SK-MEL-5 (cell line): ENCODE data around the gene KATNIP. TPM values are rescaled to one million over a fixed set of nuclear protein-coding genes. Genes with fewer than 3 reads are reported as not detected.

Experiments used
- DNase-seq: peaks from one replicate; pipeline ENCODE4 v3.0.0-alpha.2; 2016; ENCODE audit warnings: low read depth, low spot score
- in situ Hi-C: cut with HindIII; loops from 2 replicates; pipeline ENCODE4 v1.10.0; 2016; ENCODE audit warnings: low sequenced_read_pairs, high pct_unique_total_duplicates, low pct_unique_long_range_greater_than_20kb
- polyA plus RNA-seq, 2 experiments: library from polyadenylated mRNA; depleted of rRNA; stranded (reverse); fragments of >200 nt; gene quantifications; 2 replicates each; pipeline ENCODE4 v1.2.3, GENCODE V29; 2015
- total RNA-seq: library from RNA; depleted of rRNA; stranded (reverse); fragments of >200 nt; shearing (Covaris generic); gene quantifications from 2 replicates; pipeline ENCODE4 v1.2.3, GENCODE V29; 2014; rRNA removed

The KATNIP gene
- 11.6 and 13.7 TPM in 2 replicates for total RNA-seq
- 9.3 and 11.0 TPM in 2 replicates for polyA plus RNA-seq (2015; cell fraction: cytosol; rRNA removed)
- polyA plus RNA-seq (2015; cell fraction: nucleus; rRNA removed) = 64.3 and 65.0 TPM in 2 replicates

GRCh38 chr16:27549746-27550581, at the start of gene KATNIP, which contains the start of gene GTF3C1:
Gene KATNIP (plus strand): TSS chr16:27550144. CDS start chr16:27550171, 27 bp downstream.
Gene GTF3C1 (minus strand): TSS chr16:27549913. CDS start chr16:27549890, 23 bp downstream.
- in situ Hi-C loops = no loop called here
- DNase-seq = peak; percentile 98

GRCh38 chr16:27500801-27501200, 49.1 kb upstream of the KATNIP start:
- no peak for DNase-seq
- in situ Hi-C loops = no loop called here

DNA sequence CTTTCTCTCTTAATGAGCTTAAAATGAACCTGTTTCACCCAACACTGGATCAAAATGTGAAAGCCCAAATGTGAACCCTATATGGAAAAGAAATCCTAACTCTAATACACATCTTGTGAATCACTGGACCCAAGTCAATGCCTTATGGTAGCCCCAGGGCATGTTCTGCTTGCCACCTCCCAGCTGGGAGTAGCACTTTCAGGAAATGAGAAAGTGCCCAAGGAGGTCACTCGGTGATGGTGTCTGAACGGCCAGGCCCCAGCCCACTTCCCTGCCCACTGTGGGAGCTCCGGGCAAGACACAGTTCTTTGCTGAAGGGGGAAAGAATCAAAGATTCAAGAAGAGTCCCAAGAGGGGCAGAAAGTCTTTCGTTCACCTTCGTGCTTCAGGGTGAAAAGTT, 46.3 kb upstream of the KATNIP start:
- no peak for DNase-seq
- in situ Hi-C loops = no loop called here

GRCh38 chr16:27505297-27506236, 44.4 kb upstream of the KATNIP start:
- in situ Hi-C loops = no loop called here
- no peak for DNase-seq

- in situ Hi-C loops = no loop called here
- DNase-seq = no peak
Observed at GRCh38 chr16:27506771-27507170, 43.2 kb upstream of the KATNIP start.

DNA sequence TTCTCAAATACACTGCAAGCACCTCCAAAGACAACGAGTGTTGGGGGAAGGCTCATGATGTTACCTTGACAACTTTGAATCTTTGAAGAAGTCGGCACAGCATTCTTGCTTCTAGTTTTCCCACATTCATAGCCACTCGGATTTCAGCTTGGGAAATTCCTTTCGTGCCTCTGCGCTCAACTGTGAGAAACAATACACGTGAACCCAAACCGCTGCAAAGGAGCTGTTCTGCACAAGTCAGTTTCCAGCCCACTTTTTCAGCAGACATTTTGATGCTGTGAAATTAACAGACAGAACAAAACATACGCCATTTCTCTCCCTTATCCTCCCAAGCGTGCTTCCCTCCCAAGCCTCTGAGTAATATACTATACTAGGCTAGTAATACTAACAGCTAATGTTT, 41.5 kb upstream of the KATNIP start:
- in situ Hi-C loops = no loop called here

DNA sequence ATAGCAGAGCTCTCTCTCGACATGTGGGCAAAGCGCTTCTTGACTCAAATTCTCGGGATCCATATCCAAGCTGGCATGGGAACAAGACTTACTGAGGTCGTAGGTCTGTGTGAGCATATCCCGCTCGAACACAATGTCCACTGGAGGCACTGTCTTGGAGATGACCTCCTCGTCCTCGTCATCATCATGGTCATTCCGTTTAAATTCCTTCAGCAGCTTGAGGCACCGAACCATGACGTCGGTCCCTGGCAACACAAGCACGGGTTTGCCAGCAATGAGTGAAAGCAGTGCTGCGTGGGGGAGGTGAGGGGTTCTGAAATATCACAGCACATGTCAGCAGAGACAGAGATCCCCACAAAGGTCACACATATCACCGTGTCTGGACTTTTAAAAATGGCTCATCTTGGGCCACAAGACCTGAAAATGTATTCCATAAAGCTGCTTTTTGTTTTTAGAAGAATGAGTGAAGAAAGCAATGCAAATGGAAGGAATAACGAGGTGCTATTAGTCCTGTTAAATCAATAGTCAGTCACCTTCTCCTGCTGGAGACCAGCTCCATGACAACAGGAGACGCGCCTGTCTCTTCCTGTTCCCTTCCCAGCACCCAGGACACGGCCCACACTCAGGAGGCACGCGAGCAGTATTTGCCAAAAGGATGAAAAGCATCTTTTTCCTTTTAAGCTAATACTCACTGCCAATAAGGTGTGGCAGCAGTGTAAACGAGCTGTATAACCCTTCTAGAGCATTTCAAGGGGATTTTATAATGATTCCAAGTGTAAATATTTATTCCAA, 38.1 kb upstream of the KATNIP start:
- in situ Hi-C loops = no loop called here

More for the DNA sequence above, 41.5 kb upstream of the KATNIP start:
- no peak for DNase-seq

DNA sequence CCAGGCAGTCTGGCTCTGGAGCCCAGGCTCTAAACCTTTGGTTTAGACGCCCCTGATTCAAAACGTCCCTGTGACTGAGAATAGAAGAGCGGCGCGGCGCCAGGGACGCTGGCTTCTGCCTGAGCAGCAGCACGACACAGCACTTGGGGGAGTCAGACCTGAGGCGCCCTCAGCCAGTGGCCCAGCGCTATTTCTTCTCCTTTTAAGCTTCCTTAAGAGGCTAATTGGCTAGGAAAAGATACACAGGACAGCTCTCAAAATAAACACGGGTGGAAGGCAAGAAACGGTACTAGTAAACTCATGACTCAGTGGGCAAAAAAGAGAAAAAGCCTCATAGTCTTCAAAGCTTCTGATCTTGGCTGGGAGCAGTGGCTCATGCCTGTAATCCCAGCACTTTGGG, 35.1 kb upstream of the KATNIP start:
- no peak for DNase-seq
- in situ Hi-C loops = no loop called here

More for the DNA sequence above, 38.1 kb upstream of the KATNIP start:
- DNase-seq = no peak

DNA sequence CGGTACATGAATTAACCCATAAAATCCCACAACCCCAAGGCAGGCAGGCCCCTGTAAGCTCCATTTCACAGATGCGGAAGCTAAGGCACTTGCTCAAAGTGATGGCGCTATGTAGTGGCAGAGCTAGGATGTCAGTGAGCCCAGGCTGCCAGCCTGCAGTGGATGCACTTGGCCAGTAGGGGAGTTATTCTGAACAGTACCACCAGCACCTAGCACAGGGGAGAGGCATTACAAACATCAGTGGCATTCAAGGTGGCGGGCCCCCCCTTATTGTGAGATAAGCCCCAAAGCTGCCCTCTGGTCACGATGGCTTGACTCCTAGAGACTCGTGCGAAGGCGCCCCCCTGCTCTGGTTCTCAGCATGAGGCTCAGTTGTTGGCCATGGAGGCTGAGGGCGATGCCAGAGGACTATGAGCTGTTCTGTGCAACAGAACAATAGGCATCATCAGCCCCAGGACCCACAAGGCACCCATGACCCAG, 34.0 kb upstream of the KATNIP start:
- DNase-seq = peak; percentile 51
- in situ Hi-C loops = no loop called here

GRCh38 chr16:27516365-27516764, 33.6 kb upstream of the KATNIP start:
- in situ Hi-C loops = no loop called here
- no peak for DNase-seq

- no peak for DNase-seq
- in situ Hi-C loops = no loop called here
Observed at GRCh38 chr16:27517664-27518063, 32.3 kb upstream of the KATNIP start.

DNA sequence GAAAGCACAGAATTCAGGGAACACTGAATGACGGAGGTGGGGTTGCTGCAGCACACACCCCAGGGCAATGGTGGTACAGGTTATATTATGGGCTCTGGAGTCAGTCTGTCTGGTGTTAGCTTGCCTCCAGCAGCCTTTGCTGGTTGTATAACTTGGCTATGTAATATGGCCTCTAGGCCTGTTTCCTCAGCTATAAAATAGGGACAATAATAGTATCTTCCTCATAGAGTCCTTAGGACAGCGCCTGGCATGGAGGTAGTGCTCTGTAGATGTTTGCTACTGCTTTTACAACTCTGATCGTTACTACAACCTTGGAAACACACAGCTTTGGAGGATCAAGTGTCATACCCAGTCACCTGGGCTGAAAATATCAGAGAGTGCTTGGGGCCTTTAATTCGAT, 31.7 kb upstream of the KATNIP start:
- no peak for DNase-seq
- in situ Hi-C loops = no loop called here

DNA sequence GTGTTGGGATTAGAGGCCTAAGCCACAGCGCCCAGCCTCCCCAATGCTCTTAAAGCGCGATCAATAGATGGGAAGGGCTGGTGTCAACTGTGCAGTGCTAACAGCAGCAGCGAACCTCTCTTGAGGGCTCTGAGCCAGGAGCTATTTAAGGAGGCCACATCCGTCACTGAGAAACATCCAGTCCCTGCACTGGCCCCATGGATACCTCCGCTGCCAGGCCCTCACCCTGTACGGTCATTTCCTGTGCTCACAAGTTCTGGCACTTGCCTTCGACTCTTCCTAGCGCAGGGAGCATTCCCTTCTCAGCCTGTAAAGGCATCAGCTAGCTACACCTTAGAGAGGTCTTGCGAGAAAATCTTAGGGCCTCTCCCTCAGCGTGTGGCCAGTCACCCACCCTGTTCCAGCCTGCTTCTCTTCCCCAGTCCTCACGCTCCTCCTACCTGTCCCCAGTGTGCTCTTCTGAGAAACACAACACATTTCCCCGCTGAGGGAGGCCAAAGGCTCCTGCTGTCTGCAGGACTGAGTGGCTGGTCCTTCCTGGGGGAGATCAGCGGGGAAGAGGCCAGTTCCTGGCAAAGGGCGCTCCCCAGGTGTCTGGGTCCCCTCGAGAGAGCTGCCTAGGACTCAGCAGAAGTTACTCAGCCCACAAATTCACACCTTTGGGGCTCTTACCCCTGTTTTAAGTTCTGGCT, 28.8 kb upstream of the KATNIP start:
- no peak for DNase-seq
- in situ Hi-C loops = no loop called here

- in situ Hi-C loops = no loop called here
- DNase-seq = no peak
Observed at GRCh38 chr16:27522173-27522707, 27.7 kb upstream of the KATNIP start.

DNA sequence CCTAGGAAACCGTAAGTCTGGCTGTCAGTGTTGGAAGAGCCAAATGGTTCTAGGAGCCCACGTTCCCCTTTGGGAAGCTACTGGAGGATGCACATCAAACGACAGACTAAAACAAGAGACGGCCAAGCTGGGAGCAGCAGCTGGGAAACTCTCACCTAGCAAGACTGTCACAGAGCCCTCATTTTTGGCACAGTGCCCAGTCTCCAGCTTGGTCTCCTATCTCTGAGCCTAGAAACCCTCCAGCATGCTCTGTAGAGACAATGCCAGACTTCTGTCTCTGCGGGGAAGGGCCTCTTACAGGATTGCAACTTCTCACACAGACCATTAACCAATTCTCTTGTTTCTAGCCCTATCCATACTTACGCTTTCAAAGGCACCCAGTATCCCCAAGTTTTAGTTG, 23.8 kb upstream of the KATNIP start:
- in situ Hi-C loops = no loop called here
- DNase-seq = no peak

DNA sequence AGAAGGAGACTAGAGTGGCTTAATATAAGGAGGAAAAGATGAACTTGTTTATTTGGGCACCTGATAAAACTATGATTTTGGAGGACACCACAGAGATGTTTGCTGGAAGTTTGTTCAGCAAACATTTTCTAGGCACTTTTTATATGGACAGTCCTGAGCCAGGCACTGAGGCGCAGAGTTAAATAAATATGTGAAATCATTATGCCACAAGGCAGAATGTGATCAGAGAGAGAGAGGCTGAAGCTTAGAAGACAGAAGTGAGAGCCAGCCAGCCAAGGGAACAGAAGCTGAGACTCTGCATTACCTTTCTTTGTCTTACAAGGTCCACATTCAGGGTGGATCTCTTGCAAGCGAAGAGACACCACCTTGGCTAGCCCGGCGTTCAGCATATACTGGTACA, 21.6 kb upstream of the KATNIP start:
- in situ Hi-C loops = no loop called here

DNA sequence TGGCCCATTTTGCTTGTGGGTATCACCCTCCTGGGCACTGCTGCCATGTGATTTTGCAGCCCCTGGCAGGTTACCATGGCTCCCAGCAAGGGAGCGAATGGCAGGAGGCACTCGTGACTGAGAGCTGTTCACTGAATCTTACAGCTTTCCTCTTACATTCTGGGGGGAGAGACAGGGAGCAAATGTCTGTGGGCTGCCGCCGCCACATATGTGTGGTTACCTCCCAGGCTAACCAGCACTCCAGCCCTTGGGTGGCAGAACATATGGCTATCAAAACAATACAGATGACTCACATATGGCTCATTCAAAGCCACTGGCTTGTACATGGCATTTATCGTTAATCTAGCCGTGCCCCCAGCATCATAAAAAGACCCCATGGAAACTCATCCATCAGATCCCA, 20.0 kb upstream of the KATNIP start:
- in situ Hi-C loops = no loop called here
- DNase-seq = no peak

More for the DNA sequence above, 21.6 kb upstream of the KATNIP start:
- DNase-seq = no peak
